ENCODE results near the gene CCDC148.

DNA sequence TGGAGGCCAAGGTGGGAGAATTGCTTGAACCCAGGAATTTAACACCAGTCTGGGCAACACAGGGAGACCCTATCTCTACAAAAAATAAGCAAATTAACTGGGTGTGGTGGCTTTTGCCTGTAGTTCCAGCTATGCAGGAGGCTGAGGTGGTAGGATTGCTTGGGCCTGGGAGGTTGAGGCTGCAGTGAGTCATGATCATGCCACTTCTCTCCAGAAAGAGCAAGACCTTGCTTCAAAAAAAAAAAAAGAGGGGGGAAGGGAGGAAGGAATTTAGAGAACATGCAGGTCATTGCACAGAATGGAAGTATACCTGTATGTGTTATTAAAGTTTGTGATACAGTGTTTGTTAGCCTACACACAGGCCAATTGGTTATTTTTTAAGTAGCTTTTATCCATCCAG, 26.0 kb upstream of the CCDC148 start:
- TF ChIP-seq, protein P1, sequence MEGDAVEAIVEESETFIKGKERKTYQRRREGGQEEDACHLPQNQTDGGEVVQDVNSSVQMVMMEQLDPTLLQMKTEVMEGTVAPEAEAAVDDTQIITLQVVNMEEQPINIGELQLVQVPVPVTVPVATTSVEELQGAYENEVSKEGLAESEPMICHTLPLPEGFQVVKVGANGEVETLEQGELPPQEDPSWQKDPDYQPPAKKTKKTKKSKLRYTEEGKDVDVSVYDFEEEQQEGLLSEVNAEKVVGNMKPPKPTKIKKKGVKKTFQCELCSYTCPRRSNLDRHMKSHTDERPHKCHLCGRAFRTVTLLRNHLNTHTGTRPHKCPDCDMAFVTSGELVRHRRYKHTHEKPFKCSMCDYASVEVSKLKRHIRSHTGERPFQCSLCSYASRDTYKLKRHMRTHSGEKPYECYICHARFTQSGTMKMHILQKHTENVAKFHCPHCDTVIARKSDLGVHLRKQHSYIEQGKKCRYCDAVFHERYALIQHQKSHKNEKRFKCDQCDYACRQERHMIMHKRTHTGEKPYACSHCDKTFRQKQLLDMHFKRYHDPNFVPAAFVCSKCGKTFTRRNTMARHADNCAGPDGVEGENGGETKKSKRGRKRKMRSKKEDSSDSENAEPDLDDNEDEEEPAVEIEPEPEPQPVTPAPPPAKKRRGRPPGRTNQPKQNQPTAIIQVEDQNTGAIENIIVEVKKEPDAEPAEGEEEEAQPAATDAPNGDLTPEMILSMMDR (IDR thresholded peaks at IDR 0.05 in 4 of 5, conservative IDR thresholded peaks at IDR 0.05 in 1 of 5), result no peak
- TF ChIP-seq POLR2A (IDR thresholded peaks at IDR 0.05), result no peak
